AG08395 (cell line): ENCODE data around the gene ECEL1.
"Not testable (repeated sequence)": the region's sequence is repeated elsewhere in the genome, so short reads cannot be mapped to it uniquely, and the experiment has no call there.

Experiments used
- DNase-seq: peaks from one replicate; pipeline ENCODE4 v3.0.0; 2012; ENCODE audit warnings: mixed read lengths, low spot score

Gene ECEL1, protein sequence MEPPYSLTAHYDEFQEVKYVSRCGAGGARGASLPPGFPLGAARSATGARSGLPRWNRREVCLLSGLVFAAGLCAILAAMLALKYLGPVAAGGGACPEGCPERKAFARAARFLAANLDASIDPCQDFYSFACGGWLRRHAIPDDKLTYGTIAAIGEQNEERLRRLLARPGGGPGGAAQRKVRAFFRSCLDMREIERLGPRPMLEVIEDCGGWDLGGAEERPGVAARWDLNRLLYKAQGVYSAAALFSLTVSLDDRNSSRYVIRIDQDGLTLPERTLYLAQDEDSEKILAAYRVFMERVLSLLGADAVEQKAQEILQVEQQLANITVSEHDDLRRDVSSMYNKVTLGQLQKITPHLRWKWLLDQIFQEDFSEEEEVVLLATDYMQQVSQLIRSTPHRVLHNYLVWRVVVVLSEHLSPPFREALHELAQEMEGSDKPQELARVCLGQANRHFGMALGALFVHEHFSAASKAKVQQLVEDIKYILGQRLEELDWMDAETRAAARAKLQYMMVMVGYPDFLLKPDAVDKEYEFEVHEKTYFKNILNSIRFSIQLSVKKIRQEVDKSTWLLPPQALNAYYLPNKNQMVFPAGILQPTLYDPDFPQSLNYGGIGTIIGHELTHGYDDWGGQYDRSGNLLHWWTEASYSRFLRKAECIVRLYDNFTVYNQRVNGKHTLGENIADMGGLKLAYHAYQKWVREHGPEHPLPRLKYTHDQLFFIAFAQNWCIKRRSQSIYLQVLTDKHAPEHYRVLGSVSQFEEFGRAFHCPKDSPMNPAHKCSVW

DNA sequence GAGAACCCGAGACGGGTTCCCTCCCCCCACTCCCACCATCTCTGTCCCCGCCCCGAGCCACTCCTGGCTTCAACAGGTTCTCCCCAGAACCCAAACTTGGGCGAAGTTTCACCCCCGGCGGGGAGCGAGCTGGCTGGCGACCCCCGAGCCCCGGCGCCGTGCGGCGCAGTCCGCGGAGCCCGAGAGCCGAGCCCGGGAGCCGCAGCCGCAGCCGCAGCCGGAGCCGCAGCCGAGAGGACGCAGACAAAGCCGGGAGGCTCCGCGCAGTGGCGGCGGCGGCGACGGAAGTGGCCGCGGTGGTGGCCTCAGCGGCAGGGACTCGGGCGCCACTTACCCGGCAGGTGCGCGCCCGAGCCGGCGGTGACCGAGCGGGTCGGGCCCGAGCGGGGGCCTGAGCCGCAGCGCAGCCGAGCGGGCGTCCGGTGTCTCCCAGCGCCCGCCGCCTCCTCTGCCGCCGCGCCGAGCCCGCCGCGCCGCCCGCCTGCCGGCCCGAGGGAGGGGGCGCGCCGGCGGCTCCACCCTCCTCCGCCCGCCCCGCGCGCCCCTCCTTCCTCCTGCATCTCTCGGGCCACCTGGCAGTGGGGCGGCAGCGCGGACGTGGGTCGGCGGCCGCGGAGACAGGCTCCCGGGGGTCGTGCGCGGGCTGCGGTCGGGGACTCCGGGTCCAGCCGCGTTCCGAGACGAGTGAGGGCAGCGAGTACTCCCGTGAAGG is at the start of gene ECEL1:
Gene ECEL1, minus strand, starts transcription at position 450 of the 712 bp plus-strand sequence. CDS start 1,181 bp downstream, outside the sequence.
- no peak for DNase-seq

DNA sequence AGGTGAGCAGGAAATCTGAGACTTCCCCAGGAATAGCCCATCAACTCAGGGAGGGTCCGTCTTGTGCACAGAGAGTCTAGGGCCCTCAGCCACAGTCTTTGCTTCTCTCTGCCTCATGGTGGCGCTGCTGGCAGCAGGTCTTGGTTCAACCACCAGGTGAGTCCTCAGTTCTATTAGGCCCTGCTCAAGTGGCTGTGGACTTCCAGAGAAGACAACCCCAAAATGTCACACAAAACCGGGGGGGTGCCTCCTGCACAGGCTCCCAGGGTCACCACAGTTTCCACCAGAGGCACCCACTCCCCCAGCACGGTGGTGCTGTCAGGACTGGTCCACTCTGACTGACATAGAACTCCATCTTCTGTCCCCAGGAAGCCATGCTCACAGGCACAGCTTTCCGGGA is 49.4 kb upstream of the ECEL1 start:
- no peak for DNase-seq

- DNase-seq = no peak
These were observed 48.3 kb upstream of the ECEL1 start for GRCh38 chr2:232535761-232536530.

DNA sequence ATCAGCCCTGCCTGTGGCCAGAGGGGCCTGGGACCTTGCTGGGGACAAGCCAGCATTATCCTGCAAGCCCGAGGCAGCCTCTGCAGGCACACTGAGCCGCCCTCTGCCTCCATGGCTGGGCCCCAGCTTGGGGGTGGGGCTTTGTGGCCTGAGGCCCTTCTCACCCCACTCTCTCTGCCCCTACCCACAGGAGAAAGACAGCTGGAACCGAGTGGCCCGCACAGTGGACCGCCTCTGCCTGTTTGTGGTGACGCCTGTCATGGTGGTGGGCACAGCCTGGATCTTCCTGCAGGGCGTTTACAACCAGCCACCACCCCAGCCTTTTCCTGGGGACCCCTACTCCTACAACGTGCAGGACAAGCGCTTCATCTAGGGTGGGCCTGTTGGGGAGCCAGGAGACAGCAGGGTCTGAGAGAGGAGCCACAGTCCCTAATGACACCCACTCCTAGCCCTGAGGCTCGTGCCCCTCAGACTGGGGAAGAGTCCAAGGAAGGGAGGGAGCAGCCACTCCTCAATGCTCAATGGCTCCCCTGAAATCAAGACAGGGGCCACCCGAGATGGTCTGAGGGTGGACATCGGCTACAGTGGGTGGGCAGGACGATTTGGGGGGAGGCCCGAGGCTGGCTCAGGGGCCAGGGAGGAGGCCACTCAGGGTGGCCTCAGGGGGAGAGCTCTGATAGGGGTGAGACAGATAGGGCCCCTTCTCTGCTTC is 47.5 kb upstream of the ECEL1 start:
- DNase-seq = no peak

- no peak for DNase-seq
These were observed 46.5 kb upstream of the ECEL1 start for GRCh38 chr2:232533944-232534710.

GRCh38 chr2:232532821-232533220 is 45.2 kb upstream of the ECEL1 start:
- not testable (repeated sequence) for DNase-seq

DNA sequence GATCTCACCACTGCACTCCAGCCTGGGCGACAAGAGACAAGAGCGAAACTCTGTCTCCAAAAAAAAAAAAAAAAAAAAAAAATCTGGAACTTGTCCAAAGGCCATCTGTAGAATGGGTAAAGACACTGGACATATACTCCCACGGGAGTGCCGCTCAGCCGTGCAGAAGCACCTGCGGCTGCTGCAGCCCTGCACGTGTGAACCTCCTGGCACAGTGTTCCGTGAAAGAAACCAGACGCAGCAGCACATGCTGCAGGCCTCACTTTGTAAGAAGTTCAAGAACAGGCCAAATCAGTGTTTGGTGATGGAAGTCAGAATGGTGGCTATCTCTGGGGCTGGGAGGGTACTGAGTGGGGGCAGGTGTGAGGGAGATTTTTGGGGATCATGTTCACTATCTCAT is 44.8 kb upstream of the ECEL1 start:
- no peak for DNase-seq

GRCh38 chr2:232530626-232531260 is 43.1 kb upstream of the ECEL1 start:
- DNase-seq = no peak

DNA sequence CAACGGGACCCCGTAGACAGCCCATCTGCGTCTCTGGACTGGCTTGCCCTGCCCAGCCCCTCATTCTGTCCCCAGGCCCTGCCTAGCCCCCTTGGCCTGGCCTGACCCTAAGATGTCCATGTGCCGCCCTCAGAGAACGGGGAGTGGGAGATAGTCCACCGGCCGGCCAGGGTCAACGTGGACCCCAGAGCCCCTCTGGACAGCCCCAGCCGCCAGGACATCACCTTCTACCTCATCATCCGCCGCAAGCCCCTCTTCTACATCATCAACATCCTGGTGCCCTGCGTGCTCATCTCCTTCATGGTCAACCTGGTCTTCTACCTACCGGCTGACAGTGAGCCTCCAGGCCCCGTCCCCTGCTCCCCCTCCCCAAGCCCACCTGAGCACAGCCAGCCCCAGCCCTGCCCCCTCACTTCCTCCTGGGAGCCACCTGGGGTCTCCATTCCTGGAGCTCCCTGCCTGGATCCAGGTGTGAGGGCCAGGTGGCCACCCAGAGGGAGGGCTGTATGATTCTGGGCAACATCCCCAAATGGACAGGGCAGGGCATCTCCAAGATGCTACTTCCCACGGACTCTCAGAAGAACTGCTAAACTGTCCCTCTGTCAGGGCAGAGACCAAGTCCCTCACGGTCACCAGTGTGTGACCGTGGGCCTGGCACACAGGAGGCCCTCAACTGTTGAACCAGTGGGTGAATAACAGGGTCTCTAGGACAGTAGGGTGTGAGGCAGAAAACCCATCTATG is 42.3 kb upstream of the ECEL1 start:
- DNase-seq = no peak

GRCh38 chr2:232528746-232529460 is 41.3 kb upstream of the ECEL1 start:
- peak; percentile 31 for DNase-seq

- no peak for DNase-seq
These were observed 40.4 kb upstream of the ECEL1 start for GRCh38 chr2:232527905-232528470.

GRCh38 chr2:232526372-232526941 is 38.8 kb upstream of the ECEL1 start:
- no peak for DNase-seq

GRCh38 chr2:232525791-232526371 is 38.2 kb upstream of the ECEL1 start, which contains the start of gene CHRND:
CHRND (plus strand) TSS chr2:232526160; CDS start chr2:232526216, 56 bp downstream.
- DNase-seq = peak; percentile 33

- DNase-seq = no peak
These were observed 37.6 kb upstream of the ECEL1 start for GRCh38 chr2:232525199-232525598.

DNA sequence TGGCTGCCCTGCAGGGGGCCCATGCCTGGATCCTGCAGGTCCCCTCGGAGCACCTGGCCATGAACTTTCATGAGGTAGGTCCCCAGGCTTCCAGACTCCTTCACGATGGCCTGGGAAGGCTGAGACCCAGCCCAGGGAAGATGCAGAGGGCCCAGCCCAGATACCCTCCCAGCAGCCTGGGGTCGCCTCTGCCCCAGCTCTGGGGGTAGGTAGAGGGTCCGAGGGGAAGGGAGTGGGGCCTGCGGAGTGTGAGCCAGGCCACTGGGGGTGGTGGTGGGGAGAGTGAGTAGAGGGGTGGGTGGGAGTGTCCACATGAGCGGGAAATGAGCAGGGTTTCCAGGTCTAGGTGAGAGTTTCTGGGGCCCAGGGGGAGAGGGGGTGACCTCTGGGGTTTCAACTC is 37.1 kb upstream of the ECEL1 start:
- no peak for DNase-seq

- DNase-seq = no peak
These were observed 36.3 kb upstream of the ECEL1 start for GRCh38 chr2:232523682-232524597.
